ENCODE data around the gene CNN2. TPM values are rescaled to one million over a fixed set of nuclear protein-coding genes. Genes with fewer than 3 reads are reported as not detected.

The CNN2 gene
- total RNA-seq, 1 experiment from 2014 or later, result 151 TPM

DNA sequence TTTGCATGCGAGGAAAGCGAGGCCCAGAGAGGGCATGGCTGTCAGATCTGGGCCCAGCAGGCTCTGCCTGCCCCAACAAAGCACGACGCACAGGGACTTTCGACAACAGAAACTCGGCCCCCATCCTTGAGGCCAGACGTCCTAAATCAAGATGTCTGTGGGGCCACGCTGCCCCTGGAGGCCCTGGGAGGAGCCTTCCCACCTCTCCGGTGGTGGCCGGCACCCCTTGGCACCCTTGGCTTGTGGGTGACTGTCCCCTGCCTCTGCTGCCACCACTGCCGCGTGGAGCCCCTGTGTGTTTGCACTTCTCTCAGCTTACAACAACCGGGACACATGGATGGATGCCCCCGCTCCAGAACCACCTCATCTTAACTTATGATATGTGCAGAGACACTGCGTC is 37.9 kb upstream of the CNN2 start:
- DNase-seq, result no peak
- Mint-ChIP-seq H3K4me3 (ENCODE audit: low read depth, unreplicated experiment) (no peak overlapping the region), H3K9me3 (ENCODE audit: low read depth, unreplicated experiment) (no peaks in the 10 kb centered on the region), H3K36me3 (ENCODE audit: insufficient read depth, unreplicated experiment) (peaks cover 22% of the 10 kb centered on the region), H3K27ac (ENCODE audit: unreplicated experiment) (no peak overlapping the region), H3K4me1 (ENCODE audit: low read depth, unreplicated experiment) (no peaks in the 10 kb centered on the region), H3K27me3 (ENCODE audit: unreplicated experiment) (no peaks in the 10 kb centered on the region)
- intact Hi-C loops (cut with micrococcal nuclease; ENCODE audit: unreplicated experiment), result no loop called here
- CTCF ChIA-PET, result no interaction called here
- BruUV-seq (replicated peaks), result no TSS peak
- TF ChIP-seq, protein P1, sequence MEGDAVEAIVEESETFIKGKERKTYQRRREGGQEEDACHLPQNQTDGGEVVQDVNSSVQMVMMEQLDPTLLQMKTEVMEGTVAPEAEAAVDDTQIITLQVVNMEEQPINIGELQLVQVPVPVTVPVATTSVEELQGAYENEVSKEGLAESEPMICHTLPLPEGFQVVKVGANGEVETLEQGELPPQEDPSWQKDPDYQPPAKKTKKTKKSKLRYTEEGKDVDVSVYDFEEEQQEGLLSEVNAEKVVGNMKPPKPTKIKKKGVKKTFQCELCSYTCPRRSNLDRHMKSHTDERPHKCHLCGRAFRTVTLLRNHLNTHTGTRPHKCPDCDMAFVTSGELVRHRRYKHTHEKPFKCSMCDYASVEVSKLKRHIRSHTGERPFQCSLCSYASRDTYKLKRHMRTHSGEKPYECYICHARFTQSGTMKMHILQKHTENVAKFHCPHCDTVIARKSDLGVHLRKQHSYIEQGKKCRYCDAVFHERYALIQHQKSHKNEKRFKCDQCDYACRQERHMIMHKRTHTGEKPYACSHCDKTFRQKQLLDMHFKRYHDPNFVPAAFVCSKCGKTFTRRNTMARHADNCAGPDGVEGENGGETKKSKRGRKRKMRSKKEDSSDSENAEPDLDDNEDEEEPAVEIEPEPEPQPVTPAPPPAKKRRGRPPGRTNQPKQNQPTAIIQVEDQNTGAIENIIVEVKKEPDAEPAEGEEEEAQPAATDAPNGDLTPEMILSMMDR (IDR thresholded peaks at IDR 0.05; ENCODE audit: unreplicated experiment), result no peak

DNA sequence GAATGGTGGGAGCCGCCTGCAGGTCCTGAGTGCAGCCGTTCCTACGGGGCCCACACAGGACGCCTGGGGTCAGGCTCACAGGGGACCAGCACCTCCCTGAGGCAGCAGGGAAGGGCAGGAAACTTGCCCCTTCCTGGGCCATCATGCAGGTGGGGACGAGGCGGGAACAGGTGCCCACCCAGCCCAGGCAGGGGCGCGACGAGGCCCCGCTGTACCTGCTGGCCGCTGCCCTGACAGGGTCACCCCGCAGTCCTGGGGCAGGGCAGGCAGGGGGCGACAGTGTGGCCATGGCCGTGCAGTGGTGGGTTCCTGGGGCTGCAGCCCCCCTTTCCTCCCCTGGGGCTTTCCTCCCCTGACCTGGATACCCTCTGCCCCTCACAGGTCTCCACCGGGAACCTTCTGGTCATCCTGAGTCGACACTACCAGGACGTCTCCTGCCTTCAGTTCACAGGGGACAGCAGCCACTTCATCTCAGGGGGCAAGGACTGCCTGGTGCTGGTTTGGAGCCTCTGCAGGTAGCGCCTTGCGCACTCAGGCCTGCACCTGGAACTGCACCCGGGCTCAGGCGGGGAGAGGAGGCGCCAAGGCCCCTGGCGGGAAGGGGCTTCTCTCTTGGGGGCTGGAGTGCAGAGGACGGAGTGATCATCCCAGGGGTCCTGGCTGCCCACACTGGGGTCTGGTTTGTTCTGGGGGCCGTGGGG is 36.9 kb upstream of the CNN2 start:
- intact Hi-C loops (cut with micrococcal nuclease; ENCODE audit: unreplicated experiment), result no loop called here
- DNase-seq, result no peak
- BruUV-seq (replicated peaks), result no TSS peak
- no peaks in the 10 kb centered on the region for H3K27me3 Mint-ChIP-seq (ENCODE audit: unreplicated experiment)
- no peaks in the 10 kb centered on the region for H3K4me1 Mint-ChIP-seq (ENCODE audit: low read depth, unreplicated experiment)
- peaks cover 16% of the 10 kb centered on the region for H3K36me3 Mint-ChIP-seq (ENCODE audit: insufficient read depth, unreplicated experiment)
- CTCF ChIA-PET, result interaction anchor here (0.9 kb wide), 1 partner anchor 204 kb away, joined by 11 read pairs; no protein-coding TSS in a partner anchor
- TF ChIP-seq, protein P1 (IDR thresholded peaks at IDR 0.05; ENCODE audit: unreplicated experiment), result no peak
- no peak overlapping the region for H3K27ac Mint-ChIP-seq (ENCODE audit: unreplicated experiment)
- H3K9me3 Mint-ChIP-seq (ENCODE audit: low read depth, unreplicated experiment), result no peaks in the 10 kb centered on the region
- no peak overlapping the region for H3K4me3 Mint-ChIP-seq (ENCODE audit: low read depth, unreplicated experiment)

- no peak overlapping the region for H3K4me3 Mint-ChIP-seq (ENCODE audit: low read depth, unreplicated experiment)
- intact Hi-C loops (cut with micrococcal nuclease; ENCODE audit: unreplicated experiment), result no loop called here
- CTCF ChIA-PET, result no interaction called here
These were observed 36.3 kb upstream of the CNN2 start for GRCh38 chr19:990119-990571.

GRCh38 chr19:990746-991145 is 35.7 kb upstream of the CNN2 start:
- no peaks in the 10 kb centered on the region for H3K27me3 Mint-ChIP-seq (ENCODE audit: unreplicated experiment)
- no peak overlapping the region for H3K27ac Mint-ChIP-seq (ENCODE audit: unreplicated experiment)
- TF ChIP-seq, protein P1 (IDR thresholded peaks at IDR 0.05; ENCODE audit: unreplicated experiment), result no peak
- peaks cover 8% of the 10 kb centered on the region for H3K36me3 Mint-ChIP-seq (ENCODE audit: insufficient read depth, unreplicated experiment)
- no TSS peak for BruUV-seq (replicated peaks)
- H3K9me3 Mint-ChIP-seq (ENCODE audit: low read depth, unreplicated experiment), result no peaks in the 10 kb centered on the region
- no peaks in the 10 kb centered on the region for H3K4me1 Mint-ChIP-seq (ENCODE audit: low read depth, unreplicated experiment)
- intact Hi-C loops (cut with micrococcal nuclease; ENCODE audit: unreplicated experiment), result no loop called here
- CTCF ChIA-PET, result no interaction called here
- H3K4me3 Mint-ChIP-seq (ENCODE audit: low read depth, unreplicated experiment), result no peak overlapping the region
- no peak for DNase-seq

More at GRCh38 chr19:990119-990571, 36.3 kb upstream of the CNN2 start:
- DNase-seq, result no peak
- TF ChIP-seq, protein P1 (IDR thresholded peaks at IDR 0.05; ENCODE audit: unreplicated experiment), result no peak
- Mint-ChIP-seq H3K27me3 (ENCODE audit: unreplicated experiment) (no peaks in the 10 kb centered on the region), H3K36me3 (ENCODE audit: insufficient read depth, unreplicated experiment) (peaks cover 10% of the 10 kb centered on the region), H3K4me1 (ENCODE audit: low read depth, unreplicated experiment) (no peaks in the 10 kb centered on the region), H3K27ac (ENCODE audit: unreplicated experiment) (no peak overlapping the region), H3K9me3 (ENCODE audit: low read depth, unreplicated experiment) (no peaks in the 10 kb centered on the region)
- BruUV-seq (replicated peaks), result no TSS peak
